ENCODE results near the gene HELZ2. TPM values are rescaled to one million over a fixed set of nuclear protein-coding genes. Genes with fewer than 3 reads are reported as not detected.
A peak's percentile ranks its signal among the peaks of the same experiment; 100 is the strongest.

HELZ2 gene
- polyA plus RNA-seq, 3 donors: 3.0 to 15.5 (median 3.3) TPM

DNA sequence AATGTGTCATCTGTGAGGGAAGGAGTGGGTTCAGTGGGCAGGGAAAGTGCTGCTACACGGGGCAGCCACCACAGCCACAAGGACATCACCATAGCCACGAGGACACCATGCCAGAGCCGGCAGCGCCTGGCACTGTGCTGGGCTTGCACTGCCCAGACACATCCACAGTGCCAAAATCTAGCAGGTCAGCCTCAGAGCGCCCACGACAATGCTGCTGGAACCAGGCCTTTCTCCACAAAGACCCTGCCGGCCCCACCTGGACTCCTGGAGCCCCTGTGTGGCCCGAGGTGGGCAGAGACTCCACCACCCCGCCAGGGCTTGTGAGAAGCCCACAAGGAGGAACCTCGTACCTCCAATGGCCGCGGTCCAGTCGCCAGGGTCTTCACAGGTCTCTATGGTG lies 18.6 kb upstream of the HELZ2 start:
- Histone ChIP-seq H4K20me1 (ENCODE audit: insufficient read depth, low read length) (peaks cover 4% of the 10 kb centered on the region), H3K4me3 (replicated peaks in 1 of 3; ENCODE audit: low read depth in 2 of 3, low read length in 3 of 3) (no peak overlapping the region), H3K4me2 (replicated peaks; ENCODE audit: extremely low read depth, low read length, poor library complexity, severe bottlenecking) (no peak overlapping the region), H3K9me3 (replicated peaks in 1 of 2; ENCODE audit: control insufficient read depth in 1 of 2, insufficient read depth in 1 of 2, low read length in 2 of 2) (no peaks in the 10 kb centered on the region), H3K9ac (ENCODE audit: insufficient read depth, low read length, poor library complexity, severe bottlenecking) (no peak overlapping the region), H3K4me1 (ENCODE audit: control insufficient read depth in 1 of 2, insufficient read depth in 2 of 2, low read length in 2 of 2) (peaks cover 0 to 5% of the 10 kb centered on the region in 2 donors), H3K27ac (ENCODE audit: low read depth in 1 of 2, low read length in 2 of 2) (no peak overlapping the region), H3K27me3 (ENCODE audit: control insufficient read depth in 2 of 2, insufficient read depth in 2 of 2, low read length in 2 of 2) (no peaks in the 10 kb centered on the region), H3K79me2 (ENCODE audit: insufficient read depth, low read length) (no peaks in the 10 kb centered on the region), H3K36me3 (replicated peaks in 1 of 2; ENCODE audit: control insufficient read depth in 1 of 2, insufficient read depth in 2 of 2, low read length in 2 of 2) (peaks cover 49 to 83% of the 10 kb centered on the region in 2 donors), H2AFZ (ENCODE audit: insufficient read depth, low read depth, low read length, poor library complexity, severe bottlenecking) (no peak overlapping the region)
- Mint-ChIP-seq H3K9me3 (no peaks in the 10 kb centered on the region), H3K4me1 (peaks cover 8% of the 10 kb centered on the region), H3K27me3 (ENCODE audit: low read depth in 3 of 3) (peaks cover 0 to 6% (median 2%) of the 10 kb centered on the region in 3 donors), H3K27ac (peak overlapping the region in 1 of 7 donors; percentile 17), H3K4me3 (no peak overlapping the region), H3K36me3 (peaks cover 64 to 94% of the 10 kb centered on the region in 2 donors)
- no peak for DNase-seq
- WGBS (ENCODE audit: insufficient coverage): over 99% methylated on average over 12 of the region's 13 CpGs
- TF ChIP-seq, protein P1, sequence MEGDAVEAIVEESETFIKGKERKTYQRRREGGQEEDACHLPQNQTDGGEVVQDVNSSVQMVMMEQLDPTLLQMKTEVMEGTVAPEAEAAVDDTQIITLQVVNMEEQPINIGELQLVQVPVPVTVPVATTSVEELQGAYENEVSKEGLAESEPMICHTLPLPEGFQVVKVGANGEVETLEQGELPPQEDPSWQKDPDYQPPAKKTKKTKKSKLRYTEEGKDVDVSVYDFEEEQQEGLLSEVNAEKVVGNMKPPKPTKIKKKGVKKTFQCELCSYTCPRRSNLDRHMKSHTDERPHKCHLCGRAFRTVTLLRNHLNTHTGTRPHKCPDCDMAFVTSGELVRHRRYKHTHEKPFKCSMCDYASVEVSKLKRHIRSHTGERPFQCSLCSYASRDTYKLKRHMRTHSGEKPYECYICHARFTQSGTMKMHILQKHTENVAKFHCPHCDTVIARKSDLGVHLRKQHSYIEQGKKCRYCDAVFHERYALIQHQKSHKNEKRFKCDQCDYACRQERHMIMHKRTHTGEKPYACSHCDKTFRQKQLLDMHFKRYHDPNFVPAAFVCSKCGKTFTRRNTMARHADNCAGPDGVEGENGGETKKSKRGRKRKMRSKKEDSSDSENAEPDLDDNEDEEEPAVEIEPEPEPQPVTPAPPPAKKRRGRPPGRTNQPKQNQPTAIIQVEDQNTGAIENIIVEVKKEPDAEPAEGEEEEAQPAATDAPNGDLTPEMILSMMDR (IDR thresholded peaks at IDR 0.05): no peak
- intact Hi-C loops (cut with micrococcal nuclease): no loop called here

GRCh38 chr20:63591786-63592355 lies 17.8 kb upstream of the HELZ2 start:
- Histone ChIP-seq H3K9me3 (replicated peaks in 1 of 2; ENCODE audit: control insufficient read depth in 1 of 2, insufficient read depth in 1 of 2, low read length in 2 of 2) (no peaks in the 10 kb centered on the region), H3K4me2 (replicated peaks; ENCODE audit: extremely low read depth, low read length, poor library complexity, severe bottlenecking) (no peak overlapping the region), H3K36me3 (replicated peaks in 1 of 2; ENCODE audit: control insufficient read depth in 1 of 2, insufficient read depth in 2 of 2, low read length in 2 of 2) (peaks cover 46 to 77% of the 10 kb centered on the region in 2 donors), H3K9ac (ENCODE audit: insufficient read depth, low read length, poor library complexity, severe bottlenecking) (no peak overlapping the region), H4K20me1 (ENCODE audit: insufficient read depth, low read length) (peaks cover 4% of the 10 kb centered on the region), H3K4me1 (ENCODE audit: control insufficient read depth in 1 of 2, insufficient read depth in 2 of 2, low read length in 2 of 2) (peaks cover 0 to 7% of the 10 kb centered on the region in 2 donors), H2AFZ (ENCODE audit: insufficient read depth, low read depth, low read length, poor library complexity, severe bottlenecking) (no peak overlapping the region), H3K4me3 (replicated peaks in 1 of 3; ENCODE audit: low read depth in 2 of 3, low read length in 3 of 3) (no peak overlapping the region), H3K27me3 (ENCODE audit: control insufficient read depth in 2 of 2, insufficient read depth in 2 of 2, low read length in 2 of 2) (no peaks in the 10 kb centered on the region), H3K27ac (ENCODE audit: low read depth in 1 of 2, low read length in 2 of 2) (no peak overlapping the region), H3K79me2 (ENCODE audit: insufficient read depth, low read length) (no peaks in the 10 kb centered on the region)
- DNase-seq: no peak
- TF ChIP-seq, protein P1 (IDR thresholded peaks at IDR 0.05): no peak
- Mint-ChIP-seq H3K27me3 (ENCODE audit: low read depth in 3 of 3) (peaks cover 0 to 4% (median 2%) of the 10 kb centered on the region in 3 donors), H3K4me1 (peaks cover 13% of the 10 kb centered on the region), H3K27ac (peak overlapping the region in 1 of 7 donors; percentile 24), H3K9me3 (no peaks in the 10 kb centered on the region), H3K36me3 (peaks cover 66 to 94% of the 10 kb centered on the region in 2 donors), H3K4me3 (no peak overlapping the region)
- 94% methylated on average over 25 of the region's 28 CpGs for WGBS (ENCODE audit: insufficient coverage)
- intact Hi-C loops (cut with micrococcal nuclease): no loop called here

Data from CD14-positive monocyte (primary cell).